AG08396 (cell line): ENCODE data around the gene STX11.
"Not testable (repeated sequence)": the region's sequence is repeated elsewhere in the genome, so short reads cannot be mapped to it uniquely, and the experiment has no call there.

ENCODE experiments used
- DNase-seq: peaks from one replicate; pipeline ENCODE4 v3.0.0; 2012; ENCODE audit warnings: low spot score, mixed read lengths

STX11 gene

DNA sequence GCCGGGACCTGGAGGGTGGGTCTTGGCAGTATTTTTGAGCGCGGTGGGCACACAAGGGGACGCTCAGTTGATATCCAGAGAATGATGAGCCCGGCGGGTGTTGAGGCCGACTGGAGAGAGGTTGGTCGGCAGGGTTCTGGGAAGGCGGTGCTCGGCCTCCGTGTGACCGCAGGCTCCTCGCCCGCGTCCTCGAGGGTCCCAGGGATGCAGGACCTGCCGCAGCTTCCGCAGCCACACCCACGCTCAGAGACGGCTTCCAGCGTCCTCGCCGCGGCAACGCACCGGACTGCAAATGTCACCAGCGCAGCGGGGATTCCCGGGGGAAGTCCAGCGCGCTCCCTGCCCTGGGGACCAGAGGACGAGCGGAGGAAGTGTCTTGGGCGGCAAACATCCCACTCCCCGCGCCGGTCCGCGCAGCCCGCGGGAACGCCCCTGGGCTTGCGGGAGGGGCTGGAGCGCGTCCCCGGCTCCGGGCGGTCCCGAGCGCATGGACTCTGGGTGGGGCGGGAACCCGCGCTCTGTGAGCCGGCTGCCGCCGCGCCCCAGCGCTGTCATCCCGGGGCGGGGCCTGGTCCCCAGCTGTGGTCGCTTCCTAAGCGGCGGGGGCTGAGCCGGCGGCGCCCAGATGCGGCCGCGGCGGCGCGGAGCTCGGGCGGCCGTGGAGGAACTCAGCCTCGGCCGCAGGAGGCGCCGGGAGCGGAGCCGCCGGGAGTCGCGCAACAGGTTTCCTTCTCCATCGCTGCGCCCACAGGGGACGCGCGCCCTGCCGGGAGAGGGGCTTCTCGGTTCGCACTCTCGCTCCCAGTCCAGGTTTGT is at the start of gene STX11:
STX11 (plus strand) TSS at position 624 of the 816 bp plus-strand sequence. CDS start 36,111 bp downstream, outside the sequence.
- DNase-seq: peak; percentile 75

DNA sequence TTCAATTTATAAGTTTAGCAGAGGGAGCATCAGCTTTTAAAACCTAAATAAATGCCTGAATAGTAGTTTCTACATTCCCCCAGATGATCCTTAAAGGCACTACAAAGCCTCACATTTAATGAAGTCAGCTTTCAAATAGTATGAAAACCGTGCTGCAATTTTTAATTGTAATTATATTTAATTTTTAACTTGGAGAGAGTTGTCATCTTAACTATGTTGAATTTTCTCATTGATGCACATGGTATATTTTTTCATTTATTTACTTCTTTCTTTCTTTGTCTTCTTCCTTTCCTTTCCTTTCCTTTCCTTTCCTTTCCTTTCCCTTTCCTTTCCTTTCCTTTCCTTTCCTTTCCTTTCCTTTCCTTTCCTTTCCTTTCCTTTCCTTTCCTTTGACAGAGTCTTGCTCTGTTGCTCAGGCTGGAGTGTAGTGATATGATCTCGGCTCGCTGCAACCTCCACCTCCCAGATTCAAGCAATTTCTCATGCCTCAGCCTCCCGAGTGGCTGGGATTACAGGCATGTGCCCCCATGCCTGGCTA is 47.2 kb upstream of the STX11 start:
- DNase-seq: no peak

DNA sequence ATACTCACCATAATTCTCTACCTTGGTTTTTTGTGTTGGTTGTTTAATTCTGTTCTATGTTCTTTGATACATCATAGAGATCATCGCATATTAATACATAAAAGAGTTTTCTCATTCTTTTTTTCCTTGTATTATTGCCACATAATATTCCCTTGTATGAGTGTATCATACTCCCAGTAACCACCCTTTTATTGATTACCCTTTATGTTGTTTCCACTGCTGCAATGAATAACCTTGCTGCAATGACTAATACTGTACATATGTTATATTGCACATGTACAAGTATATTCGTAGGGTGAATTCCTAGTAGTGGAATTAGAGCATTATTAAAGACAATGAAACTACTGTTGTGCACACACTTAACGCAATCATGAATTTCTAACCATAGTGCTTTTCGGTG is 45.8 kb upstream of the STX11 start:
- no peak for DNase-seq

DNA sequence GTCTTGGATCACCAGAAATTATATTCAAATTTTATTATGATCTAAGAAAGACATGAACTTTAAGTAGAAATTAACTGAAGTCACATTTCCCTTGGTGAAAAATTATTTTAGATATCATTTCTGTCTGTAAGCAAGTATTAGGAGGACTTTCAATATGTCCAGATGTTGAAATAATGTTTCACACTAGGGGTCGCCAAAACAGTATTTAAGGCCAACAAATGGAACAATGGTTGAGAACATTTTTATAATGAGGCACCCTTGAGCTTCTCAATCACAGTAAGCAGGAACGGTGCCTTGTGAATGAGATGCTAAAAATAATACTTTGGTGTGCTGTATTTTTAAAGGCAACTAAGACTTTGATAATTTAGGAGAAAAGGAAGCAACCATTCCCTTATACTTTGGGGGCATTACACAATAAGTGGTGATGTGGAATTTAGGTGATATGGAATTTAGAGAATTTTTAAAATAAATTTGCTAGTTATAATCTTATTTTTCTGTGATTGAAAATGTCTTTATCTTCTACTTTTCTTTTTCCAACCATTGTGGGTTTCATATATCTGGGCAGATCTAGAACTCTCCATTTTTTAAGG is 45.3 kb upstream of the STX11 start:
- DNase-seq: peak; percentile 49

DNA sequence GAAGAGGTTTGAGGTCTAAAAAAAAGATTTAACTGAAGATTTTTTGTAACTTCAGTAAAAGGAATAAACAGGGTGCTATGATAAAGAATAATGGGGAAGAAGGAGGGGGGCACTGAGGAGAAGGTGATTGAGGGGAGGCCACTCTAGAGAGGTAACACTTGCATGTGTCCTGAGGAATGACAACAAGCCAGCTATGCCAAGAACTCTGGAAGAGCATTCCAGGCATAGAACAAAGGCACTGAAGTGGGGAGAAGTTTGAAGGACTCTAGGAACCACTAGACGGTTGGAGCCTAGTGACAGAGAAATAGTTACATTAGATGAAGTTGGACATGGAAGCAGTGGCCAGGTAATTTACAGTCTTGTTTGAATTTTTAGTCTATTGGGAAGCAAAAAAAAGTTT is 44.1 kb upstream of the STX11 start:
- DNase-seq: no peak

DNA sequence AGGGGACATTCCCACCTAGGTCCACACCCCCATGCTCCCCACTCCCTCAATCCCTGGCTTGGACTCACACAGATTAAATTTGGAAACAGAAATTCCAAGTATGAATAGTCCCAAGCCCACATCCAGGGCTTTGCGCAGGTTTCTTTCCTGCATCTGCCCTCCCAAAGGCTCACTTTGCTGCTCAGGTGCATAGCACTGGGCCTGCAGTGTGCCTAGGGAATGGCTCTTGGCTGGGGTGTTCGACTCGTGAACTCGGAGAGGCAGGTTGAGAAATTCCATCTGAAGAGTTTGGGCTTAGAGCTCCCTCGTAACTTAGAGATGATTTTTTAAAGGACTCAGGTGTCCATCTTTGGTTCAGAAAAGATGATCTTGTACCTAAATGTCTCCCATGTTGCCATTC is 40.1 kb upstream of the STX11 start:
- DNase-seq: no peak

DNA sequence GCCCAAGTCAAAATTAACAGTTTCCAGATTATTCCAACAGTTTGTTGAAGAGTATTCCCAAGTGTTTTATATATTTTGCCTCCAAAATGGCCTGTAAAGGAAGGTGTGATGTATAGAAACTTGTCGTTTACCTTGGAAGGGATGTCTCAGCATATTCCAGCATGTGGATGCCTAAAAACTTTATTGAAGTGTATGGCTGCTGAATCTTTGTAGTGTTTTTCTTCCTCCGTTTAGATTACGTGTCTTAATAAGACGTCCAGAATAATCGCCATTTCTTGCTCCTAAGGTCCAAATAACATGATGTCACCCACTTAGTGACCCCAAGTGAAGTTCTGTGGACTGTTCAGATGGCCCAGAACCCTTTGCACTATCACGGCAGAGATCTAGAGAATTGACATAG is 37.0 kb upstream of the STX11 start:
- DNase-seq: no peak

DNA sequence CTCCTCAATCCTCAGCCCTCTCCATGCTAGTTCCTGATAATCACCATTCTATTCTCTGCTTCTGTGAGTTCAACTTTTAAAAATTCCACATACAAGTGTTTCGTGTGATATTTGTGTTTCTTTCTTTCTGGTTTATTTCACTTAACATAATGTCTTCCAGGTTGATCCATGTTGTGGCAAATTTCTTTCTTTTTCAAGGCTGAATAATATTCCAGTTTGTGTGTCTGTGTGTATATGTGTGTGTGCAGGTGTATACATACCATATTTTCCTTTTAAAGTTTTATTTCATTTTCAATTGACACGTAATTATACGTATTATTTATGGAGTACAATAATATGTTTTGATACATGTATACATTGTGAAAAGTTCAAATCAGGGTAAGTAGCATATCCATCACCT is 35.1 kb upstream of the STX11 start:
- no peak for DNase-seq

DNA sequence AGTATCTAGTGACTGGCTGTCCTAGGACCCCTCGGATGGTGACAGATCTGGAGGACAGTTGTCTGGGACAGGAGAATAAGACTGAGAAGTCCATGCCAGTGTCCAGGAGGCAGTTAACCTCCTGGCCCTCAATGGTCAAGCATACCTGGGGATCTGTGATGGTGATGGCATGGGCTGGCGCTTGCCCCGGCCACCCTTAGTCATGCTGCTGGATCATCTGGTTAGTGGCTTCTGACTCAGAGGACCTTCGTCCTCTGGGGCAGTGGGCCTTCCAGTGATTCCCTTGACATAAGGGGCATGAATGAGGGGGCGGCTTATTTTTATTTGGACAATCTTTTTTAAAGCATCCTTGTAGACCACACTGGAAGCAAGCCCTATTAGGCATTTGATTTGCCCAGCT is 30.9 kb upstream of the STX11 start:
- DNase-seq: no peak

DNA sequence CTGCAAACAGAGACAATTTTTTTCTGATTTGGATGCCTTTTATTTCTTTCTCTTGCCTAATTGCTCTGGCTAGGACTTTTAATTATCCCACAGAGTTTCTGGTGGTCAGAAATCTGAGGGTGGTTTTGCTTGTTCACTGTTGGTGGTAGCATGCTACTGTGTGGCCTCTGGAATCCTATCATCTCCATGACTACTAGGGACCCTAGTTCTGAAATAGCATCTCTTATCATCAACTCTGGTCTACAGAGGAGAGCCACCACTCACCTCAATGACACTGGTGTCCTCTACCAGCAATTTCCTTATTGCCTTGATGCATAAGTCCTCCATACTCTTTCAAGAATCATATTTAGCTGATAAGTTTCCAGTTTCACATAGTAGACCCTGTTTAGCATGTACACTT is 27.5 kb upstream of the STX11 start:
- DNase-seq: no peak

DNA sequence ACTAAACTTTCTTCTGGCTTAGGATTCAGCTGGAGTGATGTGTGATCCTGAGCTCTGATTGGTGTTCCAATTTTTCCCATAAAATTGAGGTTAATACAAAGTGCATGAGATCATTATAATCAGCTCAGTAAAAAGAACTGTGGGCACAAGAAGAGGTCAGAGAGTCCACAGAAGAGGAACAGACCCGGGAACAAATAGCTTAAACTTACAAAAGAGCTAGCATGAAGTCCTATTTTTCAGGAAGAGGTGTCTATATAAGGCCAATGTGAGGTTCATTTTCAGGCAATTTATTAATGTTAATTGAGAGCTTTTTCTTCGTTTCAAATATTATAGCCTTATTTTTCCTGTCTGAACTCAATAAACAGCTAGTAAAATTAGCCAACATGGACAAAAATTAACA is 26.9 kb upstream of the STX11 start:
- DNase-seq: no peak

DNA sequence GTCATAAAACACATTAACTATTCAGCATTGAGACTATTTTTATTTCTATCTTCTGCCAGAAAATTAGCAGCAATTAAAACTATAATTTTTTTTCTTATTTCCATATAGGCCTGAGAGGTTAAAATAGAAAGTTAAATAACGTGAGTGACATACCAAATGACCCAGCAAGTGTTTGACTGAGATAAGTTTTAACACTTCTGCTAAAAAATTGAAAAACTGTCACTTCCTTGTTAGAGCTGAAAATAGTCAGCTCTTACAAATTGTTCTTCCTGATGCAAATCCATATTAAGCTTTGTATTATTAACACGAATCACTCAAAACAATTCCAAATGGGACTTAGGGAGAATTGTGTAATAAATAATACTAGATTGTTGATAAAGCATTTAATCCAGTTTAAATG is 26.5 kb upstream of the STX11 start:
- DNase-seq: no peak

DNA sequence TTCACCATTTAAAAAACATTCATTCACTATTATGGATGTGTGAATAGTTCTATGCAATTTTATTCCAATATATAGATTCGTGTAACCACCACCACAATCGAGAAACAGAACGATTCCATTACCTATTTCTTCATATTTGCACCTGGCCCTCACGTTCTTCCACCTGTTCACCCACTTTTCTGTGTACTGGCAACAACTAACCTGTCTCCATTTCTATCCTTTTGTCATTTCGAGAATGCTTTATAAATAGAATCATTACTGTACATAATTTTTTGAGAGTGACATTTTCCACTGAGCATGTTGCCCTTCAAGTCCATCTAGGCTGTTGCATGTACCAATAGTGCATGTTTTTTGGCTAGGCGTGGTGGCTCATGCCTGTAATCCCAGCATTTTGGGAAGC is 23.2 kb upstream of the STX11 start:
- no peak for DNase-seq

DNA sequence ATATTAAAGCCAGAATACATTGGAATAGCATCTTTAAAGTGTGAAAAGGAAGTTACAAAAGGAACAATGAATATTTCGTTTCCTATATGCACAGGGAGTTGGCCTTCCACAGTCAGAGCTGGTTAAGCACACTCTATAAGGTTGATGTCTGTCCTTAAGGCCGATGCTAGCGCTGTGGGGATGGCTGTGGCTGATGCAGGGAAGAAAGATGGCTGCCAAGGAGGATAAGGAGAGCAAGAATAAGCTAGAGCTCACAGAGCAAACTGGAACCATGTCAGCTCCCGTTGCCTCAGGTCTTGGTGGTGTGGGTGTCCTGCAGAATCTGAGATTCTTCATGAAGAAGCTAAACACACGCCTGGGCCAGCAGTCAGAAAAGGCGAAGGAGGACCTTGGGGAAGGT is 20.8 kb upstream of the STX11 start:
- no peak for DNase-seq

DNA sequence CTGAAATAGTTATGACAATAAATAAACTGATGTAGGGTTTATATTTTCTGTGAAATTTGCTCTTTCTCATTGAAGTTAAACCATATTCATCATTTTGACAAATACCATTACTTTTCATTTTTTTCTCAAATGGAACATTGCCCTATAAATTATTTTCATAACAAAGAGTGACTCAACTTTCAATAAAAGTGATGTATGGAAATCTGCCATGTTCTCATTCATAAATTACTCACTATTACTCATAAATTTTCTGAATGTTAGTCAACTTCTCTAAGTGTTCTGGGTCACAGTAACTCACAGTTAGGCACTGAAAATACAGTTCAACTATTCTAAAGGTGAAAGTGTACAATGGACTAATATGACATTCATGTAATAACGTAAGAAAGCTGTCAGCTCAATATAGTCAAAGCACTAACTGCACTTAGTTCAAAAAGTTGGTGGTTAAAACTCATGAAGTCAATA is 19.0 kb upstream of the STX11 start:
- DNase-seq: peak; percentile 18

DNA sequence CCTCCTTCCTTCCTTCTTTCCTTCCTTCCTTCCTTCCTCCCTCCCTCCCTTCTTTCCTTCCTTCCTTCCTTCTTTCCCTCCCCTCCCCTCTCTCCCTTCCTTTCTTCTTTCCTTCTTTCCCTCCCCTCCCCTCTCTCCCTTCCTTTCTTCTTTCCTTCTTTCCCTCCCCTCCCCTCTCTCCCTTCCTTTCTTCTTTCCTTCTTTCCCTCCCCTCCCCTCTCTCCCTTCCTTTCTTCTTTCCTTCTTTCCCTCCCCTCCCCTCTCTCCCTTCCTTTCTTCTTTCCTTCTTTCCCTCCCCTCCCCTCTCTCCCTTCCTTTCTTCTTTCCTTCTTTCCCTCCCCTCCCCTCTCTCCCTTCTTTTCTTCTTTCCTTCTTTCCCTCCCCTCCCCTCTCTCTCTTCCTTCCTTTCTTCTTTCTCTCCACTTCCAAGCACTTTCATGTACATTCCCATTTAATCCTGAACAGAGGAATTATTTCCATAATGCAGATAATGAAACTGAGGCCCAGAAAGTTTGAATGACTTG is 18.1 kb upstream of the STX11 start:
- DNase-seq: not testable (repeated sequence)

DNA sequence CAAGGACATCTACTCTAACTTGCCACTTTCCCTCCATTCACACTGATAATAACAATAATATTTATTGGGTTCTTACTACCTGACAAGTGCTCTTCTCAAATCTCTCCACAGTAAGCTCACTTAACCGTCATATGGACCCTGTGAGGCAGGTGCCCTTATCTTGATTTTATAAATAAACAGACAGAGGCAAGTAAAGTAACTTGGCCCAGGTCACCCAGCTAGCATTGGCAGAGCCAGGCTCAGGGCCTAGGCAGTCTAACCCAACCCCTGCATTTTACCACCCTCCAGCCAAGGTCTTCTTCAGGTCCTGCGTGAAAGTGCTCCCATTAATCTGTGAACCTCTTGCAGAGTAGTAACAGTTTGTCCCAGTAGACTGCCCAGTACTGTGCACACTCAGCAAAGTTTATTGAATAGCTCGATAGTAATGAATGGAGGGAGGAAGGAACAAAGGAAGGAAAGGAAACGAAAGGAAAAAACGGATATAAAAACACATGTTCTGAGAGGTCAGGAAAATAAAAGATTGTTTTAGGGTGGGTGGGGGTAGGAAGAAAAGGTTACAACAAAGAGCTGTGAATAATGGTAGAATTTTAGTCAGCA is 17.0 kb upstream of the STX11 start:
- no peak for DNase-seq

DNA sequence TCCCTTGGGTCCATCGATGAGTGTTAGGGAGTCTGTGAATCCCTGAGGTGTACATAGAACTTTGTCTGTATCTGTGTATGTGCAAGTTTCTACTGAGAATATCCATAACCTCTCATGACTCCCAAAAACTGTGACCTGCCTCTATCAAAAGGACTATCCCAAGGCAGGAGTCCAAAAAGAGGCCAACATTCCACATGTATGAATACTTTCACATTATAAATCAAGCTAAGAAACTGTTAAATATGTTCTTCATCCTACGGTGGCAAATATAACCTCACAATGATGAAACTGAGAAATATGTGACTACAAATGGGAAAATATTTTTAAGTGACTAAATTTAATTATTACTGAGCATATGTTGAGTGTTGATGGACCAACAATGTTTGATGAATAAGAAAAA is 16.1 kb upstream of the STX11 start:
- no peak for DNase-seq

DNA sequence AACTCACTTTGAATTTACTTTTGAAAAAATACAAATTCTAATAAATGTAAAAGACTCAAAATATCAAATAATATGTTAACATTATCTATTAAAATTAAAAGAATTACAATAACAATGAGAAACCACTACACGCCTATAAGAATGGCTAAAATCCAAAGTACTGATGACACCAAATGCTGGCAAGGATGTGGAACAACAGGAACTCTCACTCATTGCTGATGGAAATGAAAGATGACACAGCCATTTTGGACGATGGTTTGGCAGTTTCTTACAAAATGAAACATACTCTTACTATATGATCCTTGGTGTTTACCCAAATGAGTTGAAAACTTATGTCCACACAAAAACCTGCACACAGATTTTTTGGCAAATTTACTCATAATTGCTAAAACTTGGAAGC is 15.6 kb upstream of the STX11 start:
- no peak for DNase-seq

DNA sequence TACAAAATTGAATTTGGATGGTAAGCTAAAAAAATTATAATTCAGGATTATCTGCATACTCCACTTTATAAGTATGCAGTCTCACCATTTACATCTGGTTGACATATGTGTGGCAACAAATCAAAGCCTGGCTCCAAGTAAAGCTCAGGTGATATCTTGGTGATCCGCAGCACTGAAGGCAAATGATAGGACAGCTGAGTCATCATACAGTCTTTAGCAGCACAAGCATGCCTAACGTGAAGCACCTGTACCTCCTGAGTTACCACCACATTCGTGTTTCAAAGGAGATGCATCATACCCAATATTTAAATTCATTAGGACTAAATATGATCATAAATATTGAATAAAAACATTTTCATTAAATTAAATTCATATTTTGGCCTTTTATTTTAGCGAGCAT is 11.8 kb upstream of the STX11 start:
- no peak for DNase-seq

DNA sequence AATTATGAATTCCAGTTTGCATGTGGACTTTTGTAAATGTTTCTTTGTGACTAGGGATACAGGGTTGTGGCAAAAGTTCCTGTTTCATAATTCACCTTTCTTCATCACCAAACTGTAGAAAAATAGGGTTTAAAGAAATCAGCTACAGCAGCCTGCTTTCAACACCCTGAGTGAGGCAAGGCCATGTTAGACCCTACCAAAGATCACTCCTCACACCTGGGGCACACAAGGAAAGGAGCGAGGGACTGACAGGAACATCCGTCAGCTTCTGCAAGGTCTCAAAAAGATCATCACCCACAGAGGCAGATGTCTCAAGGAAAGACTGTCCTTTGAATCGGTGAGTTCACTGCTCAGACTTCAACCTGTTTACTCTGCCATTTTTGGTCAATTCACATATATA is 10.5 kb upstream of the STX11 start:
- no peak for DNase-seq

DNA sequence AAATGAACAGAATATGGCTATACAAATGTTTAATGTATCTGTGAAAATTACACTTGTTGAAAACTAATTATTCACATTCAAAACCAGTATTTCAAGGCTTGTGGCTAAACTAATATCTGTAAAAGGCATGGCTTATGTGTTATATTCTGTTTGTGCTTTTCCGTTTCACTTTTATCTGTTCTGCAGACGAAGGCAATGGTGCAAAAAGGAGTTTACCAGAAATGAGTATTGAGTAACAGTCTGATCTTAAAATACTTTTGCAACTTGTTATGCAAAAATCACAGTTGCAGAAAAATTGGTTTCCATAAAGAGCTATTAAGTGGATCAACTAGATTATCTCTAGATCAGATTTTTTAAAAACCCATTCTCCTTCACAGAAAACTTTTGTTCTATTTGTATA is 9.4 kb upstream of the STX11 start:
- no peak for DNase-seq

DNA sequence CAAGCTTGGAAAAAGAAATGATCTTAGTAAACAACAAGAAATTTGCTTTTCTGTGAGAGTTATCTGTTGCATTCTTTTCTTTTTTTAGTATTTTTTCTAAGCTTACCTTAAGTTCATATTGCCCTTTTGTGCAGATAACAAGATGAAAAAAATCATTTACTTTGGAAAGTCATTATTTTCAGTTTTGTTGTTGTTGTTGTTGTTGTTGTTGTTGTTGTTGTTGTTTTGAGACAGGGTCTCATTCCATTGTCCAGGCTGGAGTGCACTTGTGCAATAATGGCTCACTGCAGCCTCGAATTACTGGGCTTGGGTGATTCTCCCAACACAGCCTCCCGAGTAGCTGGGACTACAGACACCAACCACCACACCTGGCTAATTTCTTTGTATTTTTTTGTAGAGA is 8.8 kb upstream of the STX11 start:
- DNase-seq: no peak
